ENCODE data around the gene VGLL4.

The VGLL4 gene

GRCh38 chr3:11545186-11545851 is 98.4 kb downstream of the VGLL4 start:
- Histone ChIP-seq H2AFZ (no peak overlapping the region), H3K36me3 (ENCODE audit: control insufficient read depth, insufficient read depth, low read length) (no peaks in the 10 kb centered on the region), H3K9ac (no peak overlapping the region), H3K9me3 (ENCODE audit: control insufficient read depth, low read length) (no peaks in the 10 kb centered on the region), H3K79me2 (no peaks in the 10 kb centered on the region), H3K4me2 (ENCODE audit: low read length) (no peak overlapping the region), H3K4me3 (ENCODE audit: low read depth, low read length) (no peak overlapping the region), H3K27ac (no peak overlapping the region), H3K27me3 (ENCODE audit: control insufficient read depth, insufficient read depth, low read length) (no peaks in the 10 kb centered on the region), H3K4me1 (peaks cover 6% of the 10 kb centered on the region)
- TF ChIP-seq, protein P1, sequence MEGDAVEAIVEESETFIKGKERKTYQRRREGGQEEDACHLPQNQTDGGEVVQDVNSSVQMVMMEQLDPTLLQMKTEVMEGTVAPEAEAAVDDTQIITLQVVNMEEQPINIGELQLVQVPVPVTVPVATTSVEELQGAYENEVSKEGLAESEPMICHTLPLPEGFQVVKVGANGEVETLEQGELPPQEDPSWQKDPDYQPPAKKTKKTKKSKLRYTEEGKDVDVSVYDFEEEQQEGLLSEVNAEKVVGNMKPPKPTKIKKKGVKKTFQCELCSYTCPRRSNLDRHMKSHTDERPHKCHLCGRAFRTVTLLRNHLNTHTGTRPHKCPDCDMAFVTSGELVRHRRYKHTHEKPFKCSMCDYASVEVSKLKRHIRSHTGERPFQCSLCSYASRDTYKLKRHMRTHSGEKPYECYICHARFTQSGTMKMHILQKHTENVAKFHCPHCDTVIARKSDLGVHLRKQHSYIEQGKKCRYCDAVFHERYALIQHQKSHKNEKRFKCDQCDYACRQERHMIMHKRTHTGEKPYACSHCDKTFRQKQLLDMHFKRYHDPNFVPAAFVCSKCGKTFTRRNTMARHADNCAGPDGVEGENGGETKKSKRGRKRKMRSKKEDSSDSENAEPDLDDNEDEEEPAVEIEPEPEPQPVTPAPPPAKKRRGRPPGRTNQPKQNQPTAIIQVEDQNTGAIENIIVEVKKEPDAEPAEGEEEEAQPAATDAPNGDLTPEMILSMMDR (IDR thresholded peaks at IDR 0.05): no peak

DNA sequence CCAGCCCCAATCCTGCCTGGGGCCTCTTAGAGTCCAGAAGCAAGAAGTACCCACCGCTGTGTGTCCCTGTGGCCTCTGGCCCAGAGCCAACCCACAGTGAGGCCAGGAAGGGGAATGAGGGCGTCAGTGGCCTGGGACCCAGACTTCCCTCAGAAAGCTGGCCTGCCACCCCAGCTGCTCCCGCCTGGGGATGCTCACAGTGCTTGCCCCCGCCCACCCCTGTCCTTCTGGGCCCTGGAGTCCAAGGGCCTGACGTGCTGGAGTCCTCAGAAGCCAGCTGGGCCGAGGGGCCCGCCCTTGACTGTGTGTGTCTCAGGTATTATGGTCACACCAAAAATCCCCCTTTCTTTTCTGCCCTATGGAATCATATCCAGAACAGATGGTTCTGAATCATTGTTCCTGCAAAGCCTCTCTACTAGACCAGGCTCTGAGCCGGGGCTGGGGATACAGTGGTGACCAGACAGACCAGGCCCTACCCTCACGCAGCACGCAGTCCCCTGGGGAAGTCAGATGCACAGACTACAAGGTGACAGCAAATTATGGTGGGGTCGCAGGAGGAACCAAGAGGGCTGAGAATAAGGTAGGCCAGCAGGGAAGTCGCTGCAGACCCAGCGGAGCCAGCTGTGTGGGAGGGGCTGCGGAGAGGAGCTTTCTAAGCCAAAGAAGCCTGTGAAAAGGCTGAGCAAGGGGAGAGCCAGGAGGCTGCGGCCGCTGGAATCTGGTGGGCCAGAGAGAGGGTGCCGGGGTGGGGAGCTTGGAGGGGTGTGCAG is 99.1 kb downstream of the VGLL4 start:
- H3K4me3 ChIP-seq (ENCODE audit: low read depth, low read length): no peak overlapping the region
- H3K9me3 ChIP-seq (ENCODE audit: control insufficient read depth, low read length): no peaks in the 10 kb centered on the region
- no peak overlapping the region for H3K9ac ChIP-seq
- H3K79me2 ChIP-seq: no peaks in the 10 kb centered on the region
- no peaks in the 10 kb centered on the region for H3K36me3 ChIP-seq (ENCODE audit: control insufficient read depth, insufficient read depth, low read length)
- H3K4me1 ChIP-seq: peaks cover 6% of the 10 kb centered on the region
- no peak overlapping the region for H2AFZ ChIP-seq
- no peak overlapping the region for H3K4me2 ChIP-seq (ENCODE audit: low read length)
- no peak overlapping the region for H3K27ac ChIP-seq
- TF ChIP-seq, protein P1 (IDR thresholded peaks at IDR 0.05): no peak
- no peaks in the 10 kb centered on the region for H3K27me3 ChIP-seq (ENCODE audit: control insufficient read depth, insufficient read depth, low read length)

DNA sequence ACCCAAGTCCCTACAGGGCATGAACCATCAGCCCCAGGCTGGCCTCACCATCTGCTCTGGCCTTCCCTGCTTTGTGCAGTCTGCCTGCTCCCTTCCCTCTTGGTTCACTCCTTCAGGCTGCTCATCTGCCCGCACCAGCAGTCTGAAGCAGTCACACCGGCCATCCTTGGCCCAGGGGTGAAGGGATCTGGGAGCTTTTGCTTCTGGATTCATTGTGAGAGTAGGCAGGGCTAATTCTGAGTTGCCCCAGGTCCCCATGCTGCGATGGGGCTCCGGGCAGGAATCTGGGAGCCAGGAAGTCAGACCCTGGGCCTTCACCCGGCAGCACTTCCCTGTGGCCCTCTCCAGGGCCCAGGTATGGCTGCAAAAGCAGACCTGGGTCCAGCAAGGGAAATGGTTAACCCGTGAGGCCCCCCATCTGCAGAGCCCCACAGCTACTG is 99.7 kb downstream of the VGLL4 start:
- Histone ChIP-seq H3K27me3 (ENCODE audit: control insufficient read depth, insufficient read depth, low read length) (no peaks in the 10 kb centered on the region), H3K4me1 (peaks cover 6% of the 10 kb centered on the region), H3K36me3 (ENCODE audit: control insufficient read depth, insufficient read depth, low read length) (no peaks in the 10 kb centered on the region), H3K9me3 (ENCODE audit: control insufficient read depth, low read length) (no peaks in the 10 kb centered on the region), H3K4me3 (ENCODE audit: low read depth, low read length) (no peak overlapping the region), H3K27ac (no peak overlapping the region), H3K79me2 (no peaks in the 10 kb centered on the region), H2AFZ (no peak overlapping the region), H3K4me2 (ENCODE audit: low read length) (no peak overlapping the region), H3K9ac (no peak overlapping the region)
- TF ChIP-seq, protein P1 (IDR thresholded peaks at IDR 0.05): no peak

DNA sequence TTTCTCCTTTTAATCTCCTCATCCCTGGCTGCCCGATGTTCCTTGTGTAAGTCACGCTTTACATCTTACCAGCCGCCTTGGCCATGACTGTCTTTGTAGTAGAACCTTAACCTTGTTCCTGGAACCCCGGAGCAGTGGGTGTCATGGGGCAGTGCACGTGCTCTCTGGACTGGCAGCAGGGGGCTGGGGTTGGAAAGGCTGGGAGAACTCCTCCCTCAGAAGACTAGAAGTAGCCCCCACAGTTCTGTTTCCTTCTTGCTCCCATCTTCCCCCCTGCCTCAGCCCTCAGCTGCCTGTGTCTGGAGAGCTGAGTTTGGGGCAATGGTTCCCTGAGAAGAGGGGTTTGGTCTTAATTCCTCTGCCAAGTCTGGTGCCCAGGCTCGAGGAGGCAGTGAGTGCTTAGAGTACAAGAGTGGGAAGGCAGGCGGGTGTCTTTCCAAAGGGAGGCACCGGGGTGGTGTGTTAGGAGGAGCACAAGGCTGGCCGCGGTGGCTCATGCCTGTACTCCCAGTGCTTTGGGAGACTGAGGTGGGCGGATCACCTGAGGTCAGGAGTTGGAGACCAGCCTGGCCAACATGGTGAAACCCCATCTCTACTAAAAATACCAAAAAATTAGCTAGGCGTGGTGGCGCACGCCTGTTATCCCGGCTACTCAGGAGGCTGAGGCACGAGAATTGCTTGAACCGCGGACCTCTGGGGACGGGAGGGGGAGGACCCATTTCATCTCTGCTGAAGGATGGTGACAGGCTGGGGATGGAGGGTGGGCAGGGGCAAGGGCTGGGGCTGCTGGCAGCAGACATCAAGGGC is 100.4 kb downstream of the VGLL4 start:
- Histone ChIP-seq H3K9me3 (ENCODE audit: control insufficient read depth, low read length) (no peaks in the 10 kb centered on the region), H3K36me3 (ENCODE audit: control insufficient read depth, insufficient read depth, low read length) (no peaks in the 10 kb centered on the region), H3K79me2 (no peaks in the 10 kb centered on the region), H2AFZ (no peak overlapping the region), H3K27ac (no peak overlapping the region), H3K9ac (no peak overlapping the region), H3K27me3 (ENCODE audit: control insufficient read depth, insufficient read depth, low read length) (no peaks in the 10 kb centered on the region), H3K4me2 (ENCODE audit: low read length) (no peak overlapping the region), H3K4me1 (peaks cover under 1% of the 10 kb centered on the region), H3K4me3 (ENCODE audit: low read depth, low read length) (no peak overlapping the region)
- TF ChIP-seq, protein P1 (IDR thresholded peaks at IDR 0.05): no peak
